Stimulated activated CD8-positive, alpha-beta memory T cell treated with anti-CD3 and anti-CD28 coated beads, Interleukin-2, amount 100 ng/mL, for 1 hour (primary cell): ENCODE data around the gene UVRAG.

Experiments
- DNase-seq, 2 donors: peaks; one replicate each; pipeline ENCODE4 v3.0.0-alpha.2; 2020; ENCODE audit warnings: low read depth in 2 of 2

The UVRAG gene

GRCh38 chr11:75802913-75803820 lies 11.8 kb upstream of the UVRAG start:
- peak; percentile 37 to 45 for DNase-seq

- DNase-seq: no peak
Observed at GRCh38 chr11:75809111-75809510, 5.9 kb upstream of the UVRAG start.

GRCh38 chr11:75809991-75810390 lies 5.0 kb upstream of the UVRAG start:
- DNase-seq: no peak

- no peak for DNase-seq
Observed at GRCh38 chr11:75810637-75811390, 4.2 kb upstream of the UVRAG start.

GRCh38 chr11:75811485-75811884 lies 3.5 kb upstream of the UVRAG start:
- no peak for DNase-seq

- no peak for DNase-seq
Observed at GRCh38 chr11:75812542-75813040, 2.4 kb upstream of the UVRAG start.

- no peak for DNase-seq
Observed at GRCh38 chr11:75813124-75813523, 1.9 kb upstream of the UVRAG start.

- no peak for DNase-seq
Observed at GRCh38 chr11:75813622-75814039, 1.4 kb upstream of the UVRAG start.

GRCh38 chr11:75814363-75814676 lies 690 bp upstream of the UVRAG start:
- no peak for DNase-seq

GRCh38 chr11:75815345-75816168 lies 547 bp downstream of the UVRAG start:
- no peak for DNase-seq

GRCh38 chr11:75816561-75817239 lies 1.7 kb downstream of the UVRAG start:
- no peak for DNase-seq

- no peak for DNase-seq
Observed at GRCh38 chr11:75820645-75821044, 5.6 kb downstream of the UVRAG start.

GRCh38 chr11:75821202-75821601 lies 6.2 kb downstream of the UVRAG start:
- DNase-seq: no peak

GRCh38 chr11:75822541-75822940 lies 7.5 kb downstream of the UVRAG start:
- DNase-seq: no peak

GRCh38 chr11:75823415-75823814 lies 8.4 kb downstream of the UVRAG start:
- DNase-seq: no peak

GRCh38 chr11:75823946-75824345 lies 8.9 kb downstream of the UVRAG start:
- DNase-seq: no peak

- DNase-seq: no peak
Observed at GRCh38 chr11:75826461-75827230, 11.6 kb downstream of the UVRAG start.

- DNase-seq: no peak
Observed at GRCh38 chr11:75827562-75827961, 12.6 kb downstream of the UVRAG start.

GRCh38 chr11:75831915-75832502 lies 17.0 kb downstream of the UVRAG start:
- no peak for DNase-seq

GRCh38 chr11:75834728-75835127 lies 19.7 kb downstream of the UVRAG start:
- DNase-seq: no peak
